ENCODE data around the gene SCO2.

Gene SCO2

DNA sequence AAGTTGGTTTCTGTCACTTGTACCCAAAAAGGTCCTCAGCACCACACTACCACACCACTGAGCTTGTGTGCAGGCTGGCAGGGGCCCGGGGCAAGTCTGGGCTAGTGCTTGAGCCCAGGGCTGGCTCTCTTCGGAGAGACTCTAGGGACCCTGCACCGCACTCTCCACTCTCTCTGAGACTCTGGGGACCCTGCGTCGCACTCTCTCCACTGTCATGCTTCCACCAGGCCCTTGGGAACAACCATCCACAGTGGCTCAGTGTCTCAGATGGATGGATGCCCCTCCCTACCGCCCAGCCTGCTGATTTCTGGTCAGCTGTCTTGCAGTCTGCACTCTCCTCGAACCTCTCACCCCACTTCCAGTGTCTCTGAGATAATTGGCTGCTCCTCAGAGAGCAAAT is 48.5 kb downstream of the SCO2 start:
- DNase-seq (ENCODE audit: low spot score): no peak

DNA sequence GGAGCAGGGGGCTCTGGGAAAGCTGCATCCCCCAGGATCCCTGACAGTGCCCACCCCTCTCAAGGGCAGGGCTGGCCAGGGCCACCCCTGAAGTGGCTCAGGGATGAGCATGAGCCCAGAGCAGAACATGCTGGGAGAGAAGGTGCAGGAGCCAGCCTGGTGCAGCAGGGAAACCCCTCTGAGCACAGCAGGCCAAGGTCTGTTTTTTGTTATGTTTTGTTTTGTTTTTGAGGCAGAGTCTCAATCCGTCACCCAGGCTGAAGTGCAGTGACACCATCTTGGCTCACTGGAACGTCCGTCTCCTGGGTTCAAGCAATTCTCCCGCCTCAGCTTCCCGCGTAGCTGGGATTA is 49.8 kb downstream of the SCO2 start:
- DNase-seq (ENCODE audit: low spot score): no peak

DNA sequence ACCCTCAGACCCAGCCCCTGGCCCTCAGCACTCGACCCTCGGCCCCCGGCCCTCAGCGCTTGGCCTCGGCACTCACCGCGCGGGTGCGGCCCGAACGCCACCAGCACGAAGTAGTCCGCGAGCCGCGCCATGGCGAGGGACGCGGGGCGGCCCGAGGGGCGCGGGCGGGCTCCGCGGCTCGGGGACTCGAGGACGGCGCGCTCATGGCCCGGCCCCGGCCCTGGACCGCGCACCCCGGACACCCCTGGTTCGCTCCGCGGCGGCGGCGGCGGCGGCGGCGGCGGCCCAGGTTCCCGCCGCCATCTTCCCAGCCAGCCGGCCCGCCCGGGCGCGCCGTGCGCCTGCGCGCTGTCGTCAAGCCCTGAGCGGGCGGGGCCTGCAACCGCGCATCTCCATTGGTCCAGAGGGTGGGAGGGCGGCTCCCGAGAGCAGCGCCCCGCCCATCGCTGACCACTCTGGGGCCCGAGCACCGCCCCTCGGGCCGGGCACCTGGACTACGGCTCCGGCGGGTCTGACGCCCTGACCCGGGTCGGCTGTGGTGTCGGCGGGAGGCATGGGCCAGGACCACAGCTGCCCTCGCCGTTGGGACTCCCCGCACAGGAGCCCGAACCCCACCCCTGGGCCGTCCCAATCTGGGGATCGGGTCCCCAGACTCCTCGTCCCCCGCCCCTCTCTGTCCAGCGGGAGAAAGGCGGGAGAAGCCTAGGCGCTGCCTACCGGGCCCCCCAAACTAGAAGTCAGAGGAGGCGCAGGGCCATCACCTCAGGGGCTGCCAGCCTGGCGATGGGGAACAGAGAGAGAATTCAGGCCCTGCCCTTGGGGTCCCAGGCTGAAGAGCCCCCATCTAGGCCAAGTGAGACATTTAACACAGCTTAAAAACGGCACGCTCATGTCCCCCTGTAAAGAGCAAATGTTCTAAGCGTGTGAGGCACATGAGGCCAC is 50.4 kb downstream of the SCO2 start, which contains the start of gene SBF1:
Gene SBF1, minus strand, starts transcription at position 326 of the 942 bp plus-strand sequence. Its CDS starts 195 bp downstream, at position 131.
- DNase-seq (ENCODE audit: low spot score): peak; percentile 100

DNA sequence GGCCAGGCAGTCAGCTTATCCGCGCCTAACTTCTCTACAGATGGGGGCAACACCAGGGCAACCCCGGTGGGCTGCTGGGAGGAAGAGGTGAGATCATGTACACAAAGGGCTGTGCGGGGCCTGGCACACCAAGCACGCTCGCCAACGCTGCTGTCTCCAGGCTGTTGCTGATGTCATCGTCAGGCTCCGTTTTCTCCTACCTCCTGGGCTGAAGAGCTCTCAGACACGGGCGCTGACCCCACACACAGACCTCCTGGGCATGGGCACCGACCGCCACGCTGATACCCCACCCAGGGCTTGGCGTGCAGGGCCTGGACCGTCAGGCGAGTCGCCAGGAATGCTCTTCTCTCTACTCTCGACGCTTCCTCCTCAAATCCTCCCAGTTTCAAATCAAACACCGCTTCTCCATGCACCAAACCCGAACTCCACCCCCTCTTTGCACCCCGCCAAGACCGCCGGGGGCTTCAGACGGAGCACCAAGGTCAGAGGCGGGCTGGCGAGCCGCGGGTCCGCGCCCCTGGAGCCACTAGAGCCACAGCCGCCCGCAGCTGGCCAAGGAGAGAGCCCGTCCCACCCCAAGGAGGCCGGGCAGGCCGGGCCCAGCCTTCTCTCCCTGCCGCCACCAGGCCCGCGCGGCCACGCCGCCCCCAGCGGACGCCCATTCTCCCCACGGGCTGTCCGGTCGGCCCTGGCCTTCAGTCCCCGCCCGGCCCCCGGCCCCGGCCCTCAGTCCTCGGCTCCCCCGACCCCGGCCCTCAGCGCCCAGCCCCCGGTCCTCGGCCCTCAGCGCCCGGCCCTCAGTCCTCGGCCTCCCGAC is 51.3 kb downstream of the SCO2 start:
- DNase-seq (ENCODE audit: low spot score): peak; percentile 84

All from AG08396 (cell line).